Measurements from ENCODE around the gene TP53TG5. TPM values are rescaled to one million over a fixed set of nuclear protein-coding genes. Genes with fewer than 3 reads are reported as not detected.

TP53TG5 gene
- total RNA-seq, 5 donors from 2014 or later (not counting 1 experiment from before 2014, with no cell fraction given): 0.10 to 0.23 (median 0.16) TPM; not detected in 2

DNA sequence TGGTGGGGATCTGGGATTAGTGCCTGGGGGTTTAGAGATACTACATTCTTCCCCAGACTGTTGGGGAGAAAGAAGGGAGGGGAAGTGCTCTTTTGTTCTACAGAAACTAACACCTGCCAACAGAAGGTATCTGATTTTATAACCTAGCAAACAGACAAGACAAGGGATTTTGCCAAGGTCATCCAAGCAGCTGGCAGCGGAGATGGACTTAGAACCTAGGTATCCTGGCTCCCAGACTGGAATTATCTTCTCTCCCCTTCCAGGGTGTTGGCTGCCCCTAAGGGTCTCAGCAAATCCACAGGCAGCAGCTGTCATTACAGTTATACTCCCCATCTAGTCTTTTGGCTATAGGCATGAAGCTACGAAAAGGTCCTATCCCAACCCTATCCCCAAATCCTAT, 38.3 kb downstream of the TP53TG5 start:
- Mint-ChIP-seq H3K4me1 (peaks cover 0 to 4% (median 4%) of the 10 kb centered on the region in 3 donors), H3K4me3 (no peak overlapping the region), H3K36me3 (no peaks in the 10 kb centered on the region), H3K27ac (no peak overlapping the region), H3K27me3 (peaks cover 0 to under 1% of the 10 kb centered on the region in 2 donors), H3K9me3 (no peaks in the 10 kb centered on the region)
- CTCF ChIA-PET: no interaction called here
- no peaks in the 10 kb centered on the region for H3K36me3 ChIP-seq (ENCODE audit: control insufficient read depth in 2 of 2, extremely low read depth in 1 of 2, insufficient read depth in 1 of 2, low read length in 1 of 2)
- ATAC-seq (replicated peaks in 1 of 4) (no peak), DNase-seq (no peak)
- no peaks in the 10 kb centered on the region for H3K9me3 ChIP-seq
- 100% methylated on average over 2 of the region's 2 CpGs for WGBS (ENCODE audit: insufficient coverage)
- H3K27me3 ChIP-seq (replicated peaks in 1 of 2; ENCODE audit: control insufficient read depth in 2 of 2, extremely low read depth in 1 of 2, insufficient read depth in 2 of 2, low read length in 1 of 2): no peaks in the 10 kb centered on the region
- POLR2A ChIA-PET: no interaction called here
- H3K4me3 ChIP-seq (ENCODE audit: control insufficient read depth in 1 of 2, extremely low read depth in 1 of 2, low read length in 1 of 2): no peak overlapping the region
- H3K4me1 ChIP-seq (ENCODE audit: control insufficient read depth in 1 of 2, extremely low read depth in 1 of 2, insufficient read depth in 2 of 2, low read length in 2 of 2): no peaks in the 10 kb centered on the region
- no peak overlapping the region for H3K27ac ChIP-seq (ENCODE audit: low read length)

DNA sequence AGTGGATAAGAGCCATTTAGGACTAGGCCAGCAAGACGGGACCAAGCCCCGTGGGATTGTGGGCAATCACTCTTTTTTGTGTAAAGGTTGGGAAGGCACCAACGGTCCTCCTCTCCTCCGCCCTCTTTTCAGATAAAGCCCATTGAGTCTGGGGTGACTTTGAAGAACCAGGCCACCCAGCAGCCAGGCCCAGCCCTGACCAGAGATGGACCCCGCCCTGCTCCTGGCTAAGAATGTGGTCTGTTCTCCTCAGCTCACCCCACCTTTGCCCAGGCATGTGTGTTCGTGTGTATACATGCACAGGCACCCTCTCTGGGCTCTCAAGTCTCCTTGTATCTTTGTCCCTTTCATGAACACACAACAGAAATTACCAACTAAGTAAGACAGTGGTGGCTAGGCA, 39.0 kb downstream of the TP53TG5 start:
- H3K36me3 Mint-ChIP-seq: no peaks in the 10 kb centered on the region
- 80% methylated on average over 3 of the region's 6 CpGs for WGBS (ENCODE audit: insufficient coverage)
- H3K4me3 ChIP-seq (ENCODE audit: control insufficient read depth in 1 of 2, extremely low read depth in 1 of 2, low read length in 1 of 2): no peak overlapping the region
- ChIA-PET CTCF (interaction anchor here in 1 of 2 donors (0.6 kb wide), 1 partner anchor 50 kb away, joined by 3 read pairs; no protein-coding TSS in a partner anchor), POLR2A (no interaction called here)
- no peaks in the 10 kb centered on the region for H3K36me3 ChIP-seq (ENCODE audit: control insufficient read depth in 2 of 2, extremely low read depth in 1 of 2, insufficient read depth in 1 of 2, low read length in 1 of 2)
- no peak for DNase-seq
- ATAC-seq (replicated peaks in 1 of 4): no peak
- no peaks in the 10 kb centered on the region for H3K4me1 ChIP-seq (ENCODE audit: control insufficient read depth in 1 of 2, extremely low read depth in 1 of 2, insufficient read depth in 2 of 2, low read length in 2 of 2)
- H3K9me3 Mint-ChIP-seq: no peaks in the 10 kb centered on the region
- no peak overlapping the region for H3K27ac Mint-ChIP-seq
- no peak overlapping the region for H3K27ac ChIP-seq (ENCODE audit: low read length)
- H3K9me3 ChIP-seq: no peaks in the 10 kb centered on the region
- H3K27me3 Mint-ChIP-seq: no peaks in the 10 kb centered on the region
- H3K27me3 ChIP-seq (replicated peaks in 1 of 2; ENCODE audit: control insufficient read depth in 2 of 2, extremely low read depth in 1 of 2, insufficient read depth in 2 of 2, low read length in 1 of 2): no peaks in the 10 kb centered on the region
- H3K4me1 Mint-ChIP-seq: peaks cover 0 to 1% (median 1%) of the 10 kb centered on the region in 3 donors
- H3K4me3 Mint-ChIP-seq: no peak overlapping the region

DNA sequence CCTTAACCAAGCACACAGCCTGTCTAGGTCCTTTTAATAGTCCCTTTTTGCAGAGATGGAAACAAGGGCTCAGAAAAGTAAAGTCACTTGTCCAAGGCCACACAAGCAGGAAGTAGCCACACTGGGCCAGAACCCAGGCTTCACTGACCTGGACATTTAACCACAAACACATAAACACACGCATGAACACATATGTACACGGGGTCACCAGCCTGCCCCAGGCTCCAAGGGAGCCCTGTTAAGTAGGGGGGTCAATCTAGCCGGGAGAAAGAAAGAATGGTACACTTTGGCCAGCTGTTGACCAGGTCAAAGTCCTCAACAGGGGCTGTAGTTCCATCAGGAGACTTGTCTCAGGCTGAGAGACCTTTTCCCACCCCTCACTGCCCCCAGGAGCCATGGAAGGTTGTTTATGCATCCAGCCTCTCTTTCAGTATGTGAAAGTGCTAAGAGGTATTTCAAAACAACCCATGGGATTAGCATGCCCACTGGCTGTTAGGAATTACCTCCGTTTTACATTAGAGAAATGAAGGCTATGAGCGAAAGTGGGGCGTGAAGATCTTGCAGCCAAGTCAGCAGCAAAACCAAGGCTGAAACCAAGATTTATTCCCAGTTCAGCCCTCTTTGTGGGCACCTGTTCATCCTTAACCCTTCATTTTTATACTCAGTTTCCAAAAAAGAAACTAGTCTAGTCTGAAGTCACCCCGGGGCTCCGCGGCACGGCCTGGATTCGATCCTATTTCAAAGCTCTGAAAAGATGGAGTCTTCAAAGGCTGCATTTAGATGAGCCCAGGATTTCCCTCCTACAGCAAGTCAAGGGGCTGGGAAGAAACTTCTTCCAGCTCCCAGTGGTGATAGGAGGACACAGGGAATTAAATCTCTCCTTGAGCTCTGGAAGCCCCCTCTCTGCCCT, 39.7 kb downstream of the TP53TG5 start:
- Histone ChIP-seq H3K9me3 (no peaks in the 10 kb centered on the region), H3K4me3 (ENCODE audit: control insufficient read depth in 1 of 2, extremely low read depth in 1 of 2, low read length in 1 of 2) (no peak overlapping the region), H3K27ac (ENCODE audit: low read length) (no peak overlapping the region), H3K27me3 (replicated peaks in 1 of 2; ENCODE audit: control insufficient read depth in 2 of 2, extremely low read depth in 1 of 2, insufficient read depth in 2 of 2, low read length in 1 of 2) (no peaks in the 10 kb centered on the region), H3K4me1 (ENCODE audit: control insufficient read depth in 1 of 2, extremely low read depth in 1 of 2, insufficient read depth in 2 of 2, low read length in 2 of 2) (no peaks in the 10 kb centered on the region), H3K36me3 (ENCODE audit: control insufficient read depth in 2 of 2, extremely low read depth in 1 of 2, insufficient read depth in 1 of 2, low read length in 1 of 2) (no peaks in the 10 kb centered on the region)
- Mint-ChIP-seq H3K4me1 (no peaks in the 10 kb centered on the region), H3K4me3 (no peak overlapping the region), H3K9me3 (no peaks in the 10 kb centered on the region), H3K27ac (no peak overlapping the region), H3K27me3 (no peaks in the 10 kb centered on the region), H3K36me3 (no peaks in the 10 kb centered on the region)
- DNase-seq (no peak), ATAC-seq (replicated peaks in 1 of 4) (no peak)
- ChIA-PET CTCF (interaction anchor here in 1 of 2 donors (0.6 kb wide), 1 partner anchor 49 kb away, joined by 3 read pairs; no protein-coding TSS in a partner anchor), POLR2A (no interaction called here)
- whole genome bisulfite sequencing (ENCODE audit: insufficient coverage): 100% methylated on average over 3 of the region's 11 CpGs

DNA sequence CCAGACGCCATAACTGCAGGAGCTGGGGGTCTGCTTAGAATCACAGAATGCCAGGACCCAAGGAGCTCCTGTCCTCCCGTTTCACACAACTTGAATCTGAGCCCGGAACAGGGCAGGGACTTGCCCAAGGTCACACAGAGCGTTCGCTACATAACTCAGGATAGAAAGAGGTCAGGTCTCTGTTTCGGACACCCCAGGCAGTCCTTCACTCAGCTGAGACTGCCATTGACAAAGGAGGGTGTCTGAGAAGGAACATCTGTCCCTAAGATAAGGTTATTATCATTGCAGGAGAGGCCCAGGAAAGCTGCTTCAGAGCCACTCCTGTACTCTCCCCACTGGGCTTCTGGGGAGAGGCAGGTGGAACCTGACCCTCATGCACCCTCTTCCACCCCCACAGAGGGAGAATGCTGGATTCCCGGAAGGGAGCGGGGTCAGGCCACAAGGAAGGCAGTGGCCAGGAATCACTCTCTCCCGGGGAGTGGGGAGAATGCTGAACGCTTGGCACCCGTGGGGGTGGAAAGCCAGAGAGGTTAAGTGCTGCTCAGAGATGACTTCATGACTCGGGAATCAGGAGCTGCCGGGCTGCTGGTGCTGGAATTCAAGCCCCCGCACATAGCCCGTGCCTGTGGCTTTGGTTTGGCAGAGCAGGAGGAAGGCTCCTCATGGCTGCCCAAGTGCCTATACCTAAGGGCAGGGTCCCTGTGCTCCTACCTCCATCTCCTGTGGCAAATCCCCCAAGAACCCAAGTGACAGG, 40.6 kb downstream of the TP53TG5 start:
- no peaks in the 10 kb centered on the region for H3K27me3 ChIP-seq (replicated peaks in 1 of 2; ENCODE audit: control insufficient read depth in 2 of 2, extremely low read depth in 1 of 2, insufficient read depth in 2 of 2, low read length in 1 of 2)
- Mint-ChIP-seq H3K27me3 (no peaks in the 10 kb centered on the region), H3K36me3 (no peaks in the 10 kb centered on the region), H3K9me3 (no peaks in the 10 kb centered on the region), H3K4me1 (no peaks in the 10 kb centered on the region), H3K4me3 (no peak overlapping the region), H3K27ac (no peak overlapping the region)
- no peaks in the 10 kb centered on the region for H3K9me3 ChIP-seq
- ChIA-PET CTCF (no interaction called here), POLR2A (no interaction called here)
- H3K27ac ChIP-seq (ENCODE audit: low read length): no peak overlapping the region
- no peak overlapping the region for H3K4me3 ChIP-seq (ENCODE audit: control insufficient read depth in 1 of 2, extremely low read depth in 1 of 2, low read length in 1 of 2)
- no peak for ATAC-seq (replicated peaks in 1 of 4)
- 92% methylated on average over 14 of the region's 15 CpGs for WGBS (ENCODE audit: insufficient coverage)
- DNase-seq: no peak
- no peaks in the 10 kb centered on the region for H3K36me3 ChIP-seq (ENCODE audit: control insufficient read depth in 2 of 2, extremely low read depth in 1 of 2, insufficient read depth in 1 of 2, low read length in 1 of 2)
- H3K4me1 ChIP-seq (ENCODE audit: control insufficient read depth in 1 of 2, extremely low read depth in 1 of 2, insufficient read depth in 2 of 2, low read length in 2 of 2): no peaks in the 10 kb centered on the region

DNA sequence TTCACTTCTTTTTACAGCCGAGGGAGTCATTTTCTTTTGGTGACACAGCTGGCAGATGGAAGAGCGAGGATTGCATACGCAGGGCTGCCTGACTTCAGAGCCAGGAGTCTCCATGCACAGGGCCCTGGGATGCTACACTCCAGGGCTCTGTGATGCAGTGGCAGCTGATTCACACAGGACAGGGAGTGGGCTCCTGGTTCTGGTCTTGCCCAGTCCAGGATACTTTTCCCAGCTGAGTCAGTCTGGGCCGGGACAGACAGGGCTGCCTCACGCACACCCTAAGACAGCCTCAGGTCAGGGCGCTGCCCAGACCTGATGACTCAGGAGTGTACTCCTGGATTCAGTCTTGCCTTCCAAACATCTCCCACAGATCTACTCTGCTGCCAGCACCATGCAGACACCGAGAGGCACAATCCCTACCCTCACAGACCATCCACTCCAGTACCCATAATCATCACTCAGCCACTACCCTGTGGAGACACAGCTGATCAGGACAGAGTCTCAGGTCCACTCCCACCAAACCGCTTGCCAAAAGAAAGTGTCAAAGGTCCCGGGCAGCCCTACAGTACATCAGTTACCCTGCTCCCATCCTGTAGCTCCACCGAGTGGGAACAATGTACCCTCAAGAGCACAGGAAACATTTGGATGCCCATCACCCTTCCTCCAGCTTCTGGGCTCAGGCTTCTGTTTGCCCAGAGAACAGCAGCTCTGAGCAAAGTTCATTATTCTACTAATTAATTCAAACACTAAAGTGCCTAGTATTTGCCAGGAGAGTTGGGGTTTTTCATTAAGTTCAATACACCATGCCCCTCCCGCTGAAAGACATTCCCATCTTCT, 41.4 kb downstream of the TP53TG5 start:
- ChIA-PET POLR2A (no interaction called here), CTCF (interaction anchor here in 1 of 2 donors (0.6 kb wide), 1 partner anchor 37 kb away, joined by 3 read pairs; no protein-coding TSS in a partner anchor)
- H3K4me3 Mint-ChIP-seq: no peak overlapping the region
- WGBS (ENCODE audit: insufficient coverage): 95% methylated on average over 8 of the region's 11 CpGs
- H3K4me3 ChIP-seq (ENCODE audit: control insufficient read depth in 1 of 2, extremely low read depth in 1 of 2, low read length in 1 of 2): no peak overlapping the region
- no peak for DNase-seq
- H3K27me3 ChIP-seq (replicated peaks in 1 of 2; ENCODE audit: control insufficient read depth in 2 of 2, extremely low read depth in 1 of 2, insufficient read depth in 2 of 2, low read length in 1 of 2): no peaks in the 10 kb centered on the region
- H3K9me3 Mint-ChIP-seq: no peaks in the 10 kb centered on the region
- no peaks in the 10 kb centered on the region for H3K9me3 ChIP-seq
- no peaks in the 10 kb centered on the region for H3K27me3 Mint-ChIP-seq
- ATAC-seq (replicated peaks in 1 of 4): no peak
- no peaks in the 10 kb centered on the region for H3K36me3 Mint-ChIP-seq
- H3K27ac Mint-ChIP-seq: no peak overlapping the region
- no peaks in the 10 kb centered on the region for H3K4me1 ChIP-seq (ENCODE audit: control insufficient read depth in 1 of 2, extremely low read depth in 1 of 2, insufficient read depth in 2 of 2, low read length in 2 of 2)
- H3K4me1 Mint-ChIP-seq: no peaks in the 10 kb centered on the region
- no peak overlapping the region for H3K27ac ChIP-seq (ENCODE audit: low read length)
- no peaks in the 10 kb centered on the region for H3K36me3 ChIP-seq (ENCODE audit: control insufficient read depth in 2 of 2, extremely low read depth in 1 of 2, insufficient read depth in 1 of 2, low read length in 1 of 2)

DNA sequence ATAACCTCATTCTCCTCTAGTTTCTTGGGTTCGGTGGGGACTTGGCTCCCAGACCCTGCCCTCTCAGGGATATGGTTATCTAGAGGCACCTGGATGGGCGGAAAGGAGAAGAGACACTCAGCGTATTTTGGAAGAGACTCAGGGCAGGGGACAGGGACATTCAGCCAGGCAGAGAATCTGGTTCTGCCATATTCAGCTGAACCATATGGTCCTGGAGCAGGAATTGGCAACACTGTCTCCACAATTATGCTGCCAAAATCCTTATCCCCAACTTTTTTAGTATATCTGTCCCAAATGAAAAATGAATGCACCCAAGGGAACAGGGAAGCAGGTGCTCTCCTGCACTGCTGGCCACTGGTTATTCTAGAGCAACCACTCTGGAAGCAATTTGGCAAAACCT, 47.6 kb downstream of the TP53TG5 start:
- Histone ChIP-seq H3K36me3 (ENCODE audit: control insufficient read depth in 2 of 2, extremely low read depth in 1 of 2, insufficient read depth in 1 of 2, low read length in 1 of 2) (no peaks in the 10 kb centered on the region), H3K9me3 (no peaks in the 10 kb centered on the region), H3K27me3 (replicated peaks in 1 of 2; ENCODE audit: control insufficient read depth in 2 of 2, extremely low read depth in 1 of 2, insufficient read depth in 2 of 2, low read length in 1 of 2) (no peaks in the 10 kb centered on the region), H3K4me1 (ENCODE audit: control insufficient read depth in 1 of 2, extremely low read depth in 1 of 2, insufficient read depth in 2 of 2, low read length in 2 of 2) (no peaks in the 10 kb centered on the region), H3K27ac (ENCODE audit: low read length) (no peak overlapping the region), H3K4me3 (ENCODE audit: control insufficient read depth in 1 of 2, extremely low read depth in 1 of 2, low read length in 1 of 2) (no peak overlapping the region)
- WGBS (ENCODE audit: insufficient coverage): 76% methylated on average over 2 of the region's 3 CpGs
- no peaks in the 10 kb centered on the region for H3K9me3 Mint-ChIP-seq
- DNase-seq: no peak
- ChIA-PET CTCF (no interaction called here), POLR2A (no interaction called here)
- ATAC-seq (replicated peaks in 1 of 4): no peak
- no peaks in the 10 kb centered on the region for H3K36me3 Mint-ChIP-seq
- no peaks in the 10 kb centered on the region for H3K27me3 Mint-ChIP-seq
- H3K4me1 Mint-ChIP-seq: no peaks in the 10 kb centered on the region
- no peak overlapping the region for H3K27ac Mint-ChIP-seq
- H3K4me3 Mint-ChIP-seq: no peak overlapping the region

All from T-cell (primary cell).